Measurements from ENCODE around the gene LINGO4.

DNA sequence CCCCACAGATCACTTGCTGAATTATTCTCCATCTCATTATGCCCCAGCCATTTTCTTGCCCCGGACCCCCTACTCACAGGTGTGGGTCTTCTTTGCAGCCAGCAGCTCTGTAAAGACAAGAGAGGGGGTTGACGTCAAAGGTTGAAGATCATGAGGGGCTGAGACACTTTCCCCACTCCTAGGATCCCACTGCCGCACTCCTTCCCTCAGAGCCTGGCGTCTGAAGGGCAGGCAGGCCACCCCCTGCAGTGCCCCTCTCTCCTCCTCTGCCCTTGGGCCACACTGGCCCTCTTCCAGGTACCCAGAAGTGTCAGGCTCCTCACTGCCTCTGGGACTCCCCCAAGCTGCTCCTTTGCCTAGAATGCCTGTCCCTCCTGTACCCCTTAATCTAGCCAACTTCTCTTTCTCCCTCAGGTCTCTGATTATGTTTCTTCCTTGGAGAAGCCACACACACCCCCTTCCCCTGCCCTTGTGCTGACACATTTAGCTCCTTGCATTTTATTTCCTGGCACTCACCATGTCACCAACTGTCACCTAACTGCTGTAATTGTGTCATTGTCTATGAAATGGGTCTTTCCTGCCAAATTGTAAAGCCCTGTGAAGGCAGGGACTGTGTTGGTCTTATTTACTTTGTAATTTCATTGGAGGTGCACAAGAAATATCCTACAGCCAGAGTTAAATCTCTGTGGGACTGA is 24.3 kb upstream of the LINGO4 start:
- TF ChIP-seq, protein P1, sequence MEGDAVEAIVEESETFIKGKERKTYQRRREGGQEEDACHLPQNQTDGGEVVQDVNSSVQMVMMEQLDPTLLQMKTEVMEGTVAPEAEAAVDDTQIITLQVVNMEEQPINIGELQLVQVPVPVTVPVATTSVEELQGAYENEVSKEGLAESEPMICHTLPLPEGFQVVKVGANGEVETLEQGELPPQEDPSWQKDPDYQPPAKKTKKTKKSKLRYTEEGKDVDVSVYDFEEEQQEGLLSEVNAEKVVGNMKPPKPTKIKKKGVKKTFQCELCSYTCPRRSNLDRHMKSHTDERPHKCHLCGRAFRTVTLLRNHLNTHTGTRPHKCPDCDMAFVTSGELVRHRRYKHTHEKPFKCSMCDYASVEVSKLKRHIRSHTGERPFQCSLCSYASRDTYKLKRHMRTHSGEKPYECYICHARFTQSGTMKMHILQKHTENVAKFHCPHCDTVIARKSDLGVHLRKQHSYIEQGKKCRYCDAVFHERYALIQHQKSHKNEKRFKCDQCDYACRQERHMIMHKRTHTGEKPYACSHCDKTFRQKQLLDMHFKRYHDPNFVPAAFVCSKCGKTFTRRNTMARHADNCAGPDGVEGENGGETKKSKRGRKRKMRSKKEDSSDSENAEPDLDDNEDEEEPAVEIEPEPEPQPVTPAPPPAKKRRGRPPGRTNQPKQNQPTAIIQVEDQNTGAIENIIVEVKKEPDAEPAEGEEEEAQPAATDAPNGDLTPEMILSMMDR (IDR thresholded peaks at IDR 0.05), result no peak
- TF ChIP-seq POLR2AphosphoS5 (IDR thresholded peaks at IDR 0.05) (no peak), POLR2A (IDR thresholded peaks at IDR 0.05) (no peak)

All from transverse colon (tissue), 4 donors.